ENCODE results near the gene ZNF560. TPM values are rescaled to one million over a fixed set of nuclear protein-coding genes. Genes with fewer than 3 reads are reported as not detected.

Gene ZNF560
- total and polyA plus RNA-seq, 2 of the 13 experiments (the other 11 are each of a cell fraction or from before 2014, with no cell fraction given), result not detected

GRCh38 chr19:9538183-9539058, 40.0 kb upstream of the ZNF560 start, which contains the start of gene ZNF426 (continued):
- TF ChIP-seq KIAA2018 (CRISPR knock-in tag; IDR thresholded peaks at IDR 0.05; ENCODE audit: borderline replicate concordance) (no peak), PHF8 (CRISPR knock-in tag; IDR thresholded peaks at IDR 0.05) (peak; percentile 98), ZFP91 (CRISPR knock-in tag; IDR thresholded peaks at IDR 0.05; ENCODE audit: borderline replicate concordance) (peak; percentile 78; the same call in 1 of the 2 replicates), ZNF446 (CRISPR knock-in tag; IDR thresholded peaks at IDR 0.05) (no peak), HHEX (CRISPR knock-in tag; IDR thresholded peaks at IDR 0.05) (no peak), ZNF589 (CRISPR knock-in tag; conservative IDR thresholded peaks at IDR 0.05) (0 out of 2 replicates have a peak, but pooled peaks have one; percentile 80), IRF1 (CRISPR knock-in tag; IDR thresholded peaks at IDR 0.05; ENCODE audit: low read depth) (no peak), NFATC3 (CRISPR knock-in tag; IDR thresholded peaks at IDR 0.05) (peak; percentile 71; the same call in 1 of the 2 replicates), ZBTB25 (CRISPR knock-in tag; IDR thresholded peaks at IDR 0.05) (peak; percentile 61; the same call in 1 of the 2 replicates), MIXL1 (CRISPR knock-in tag; IDR thresholded peaks at IDR 0.05) (0 out of 2 replicates have a peak, but pooled peaks have one; percentile 30), AKAP8 (CRISPR knock-in tag; IDR thresholded peaks at IDR 0.05) (no peak), MEF2D (CRISPR knock-in tag; IDR thresholded peaks at IDR 0.05) (peak; percentile 66; the same call in 1 of the 2 replicates), REPIN1 (CRISPR knock-in tag; IDR thresholded peaks at IDR 0.05; ENCODE audit: borderline replicate concordance, low read depth) (0 out of 2 replicates have a peak, but pooled peaks have one; percentile 50), MED1 (CRISPR knock-in tag; IDR thresholded peaks at IDR 0.05) (peak; percentile 46; the same call in 1 of the 2 replicates), ZNF317 (CRISPR knock-in tag; IDR thresholded peaks at IDR 0.05) (0 out of 2 replicates have a peak, but pooled peaks have one; percentile 42)
